NCI-H1930 (cell line): ENCODE data around the gene ANTXR2.

Experiments used
- DNase-seq, 2 experiments: peaks; one replicate each; lab custom pipeline; 2025; lab: John Stamatoyannopoulos, UW

ANTXR2 gene

GRCh38 chr4:79864500-79865200 lies 208.4 kb downstream of the ANTXR2 start:
- peak; percentile 5 to 12 for DNase-seq

GRCh38 chr4:79863333-79863732 lies 209.7 kb downstream of the ANTXR2 start:
- DNase-seq, result no peak

DNA sequence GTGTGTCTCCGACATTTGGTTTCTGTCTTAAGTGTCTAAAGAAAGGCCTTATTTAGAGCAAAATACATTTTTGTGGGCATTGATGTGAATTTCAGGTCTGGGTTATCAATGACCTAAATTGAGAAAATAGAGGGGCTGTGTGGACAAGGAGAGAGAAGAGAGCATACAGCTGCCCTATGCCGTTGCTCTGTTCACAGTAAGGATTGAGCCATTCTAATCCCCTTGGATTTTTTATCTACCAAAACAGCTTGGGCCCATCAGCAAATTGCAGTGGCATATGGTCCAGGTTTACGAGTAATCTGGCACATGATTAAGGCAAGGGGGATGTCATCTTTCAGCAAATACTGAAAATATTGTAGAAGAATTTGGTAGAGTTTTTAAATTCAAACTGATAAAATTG lies 210.2 kb downstream of the ANTXR2 start:
- no peak for DNase-seq

GRCh38 chr4:79857811-79858210 lies 215.2 kb downstream of the ANTXR2 start:
- no peak for DNase-seq

- no peak for DNase-seq
Measured at GRCh38 chr4:79856196-79856595, 216.8 kb downstream of the ANTXR2 start.

DNA sequence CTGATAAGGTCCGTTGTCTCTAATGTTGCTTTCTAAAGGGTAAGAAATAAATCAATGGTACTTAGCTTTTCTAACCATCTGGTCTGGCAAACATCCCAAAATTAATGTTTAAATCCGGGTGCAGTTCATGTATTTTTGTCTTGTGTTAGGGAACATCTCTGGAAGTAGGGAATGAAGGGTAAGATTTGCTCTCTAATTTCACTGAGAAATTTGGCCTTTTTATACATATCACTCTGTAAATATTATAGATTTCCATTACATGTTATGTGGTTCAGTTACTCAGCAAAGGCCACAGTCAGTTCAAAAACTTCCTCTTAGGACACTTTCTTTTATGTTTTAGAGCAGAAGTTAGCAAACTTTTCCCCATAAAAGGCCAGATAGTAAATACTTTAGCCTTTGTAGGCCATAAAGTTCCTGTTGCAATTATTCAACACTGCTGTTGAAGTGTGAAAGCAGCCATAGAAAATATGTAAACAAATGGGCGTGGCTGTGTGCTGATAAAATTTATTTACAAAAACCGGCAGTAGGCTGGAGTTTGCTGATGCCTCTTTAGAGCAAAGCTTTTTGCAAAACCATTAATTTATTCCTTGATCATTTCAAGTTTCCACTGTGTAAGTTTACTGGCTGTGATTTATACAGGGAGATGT lies 218.1 kb downstream of the ANTXR2 start:
- no peak for DNase-seq

- DNase-seq, result peak in 1 of 2 experiments; percentile 25
Measured at GRCh38 chr4:79852305-79852730, 220.7 kb downstream of the ANTXR2 start.

GRCh38 chr4:79851625-79852304 lies 221.3 kb downstream of the ANTXR2 start:
- no peak for DNase-seq
